Spleen (tissue), 11 donors: ENCODE measurements around the gene TOR4A. TPM values are rescaled to one million over a fixed set of nuclear protein-coding genes. Genes with fewer than 3 reads are reported as not detected.
A peak's percentile ranks its signal among the peaks of the same experiment; 100 is the strongest.

Experiments used
- DNase-seq: peaks from one replicate; pipeline ENCODE4 v3.0.0-alpha.2; 2020
- H3K27ac ChIP-seq, 8 donors: fragments of 200-600 bp; sonication (generic) in 7 of 8; 1 replicate in 4 of 8; 2 replicates in 4 of 8; pipeline versions ENCODE4 v1.5.0 to v1.8.0; 2016 to 2021; ENCODE audit warnings: inconsistent platforms in 4 of 8, mild to moderate bottlenecking in 4 of 8, moderate library complexity in 1 of 8
- H3K27me3 ChIP-seq, 7 donors: fragments of 200-600 bp; sonication (generic) in 6 of 7; replicated peaks in 1 of 7; 1 replicate in 4 of 7; 2 replicates in 3 of 7; pipeline versions ENCODE4 v1.5.0 to v1.8.0; 2016 to 2021; ENCODE audit warnings: inconsistent platforms in 3 of 7, mild to moderate bottlenecking in 1 of 7
- H3K36me3 ChIP-seq, 6 donors: fragments of 200-600 bp; sonication (generic) in 5 of 6; 1 replicate in 4 of 6; 2 replicates in 2 of 6; pipeline versions ENCODE4 v1.5.0 to v1.8.0; 2016 to 2021; ENCODE audit warnings: inconsistent platforms in 2 of 6
- H3K4me1 ChIP-seq, 6 donors: fragments of 200-600 bp; sonication (generic) in 5 of 6; 1 replicate in 3 of 6; 2 replicates in 3 of 6; pipeline versions ENCODE4 v1.5.0 to v1.8.0; 2016 to 2021; ENCODE audit warnings: inconsistent platforms in 3 of 6
- H3K4me3 ChIP-seq, 8 donors: fragments of 200-600 bp; sonication (generic) in 7 of 8; 1 replicate in 4 of 8; 2 replicates in 4 of 8; pipeline versions ENCODE4 v1.5.0 to v1.8.0; 2016 to 2021; ENCODE audit warnings: inconsistent platforms in 4 of 8, mild to moderate bottlenecking in 4 of 8, moderate library complexity in 2 of 8
- H3K9me3 ChIP-seq, 8 donors: fragments of 200-600 bp; sonication (generic) in 7 of 8; 1 replicate in 4 of 8; 2 replicates in 4 of 8; pipeline versions ENCODE4 v1.5.0 to v1.8.0; 2016 to 2021; ENCODE audit warnings: inconsistent platforms in 4 of 8
- POLR2A ChIP-seq, 3 donors: fragments of 450-650 bp; IDR thresholded peaks; one replicate each; pipeline ENCODE4 v1.5.1; 2017; ENCODE audit warnings: antibody characterized with exemption in 3 of 3, mild to moderate bottlenecking in 1 of 3
- POLR2AphosphoS5 ChIP-seq, 3 donors: sonication (generic); formaldehyde crosslinking; IDR thresholded peaks; one replicate each; pipeline ENCODE4 v1.5.1; 2017; ENCODE audit warnings: antibody characterized with exemption in 3 of 3
- WGBS, 5 donors: extraction: QIAGEN DNeasy Blood & Tissue Kit in 3 of 5; methylation state at CpG; one replicate each; pipeline versions ENCODE4 v1.1.5 to v1.1.7; 2013 to 2018; 5-methylcytosine and 5-hydroxymethylcytosine counted together
- intact Hi-C: fragments of 100-400 bp; cut with DNase I; formaldehyde crosslinking; loops from one replicate; pipeline ENCODE4 v1.15.0; 2023; ENCODE audit warnings: low total_unique reads
- polyA plus RNA-seq, 3 donors: library from polyadenylated mRNA; stranded (reverse); fragments of 200-250 nt; gene quantifications; one replicate each; pipeline ENCODE4 v1.2.1, GENCODE V29; 2013
- total RNA-seq, 7 donors: library from RNA; depleted of rRNA in 3 of 7; stranded (reverse); fragments of >200 nt in 3 of 7; fragmentation: NEBNext Ultra II Directional in 4 of 7; extraction: Animal tissue kit (Norgen Biotek cat#: 25700) in 4 of 7; gene quantifications; one replicate each; pipeline versions ENCODE4 v1.1.0 to v1.2.1, GENCODE V29; 2016 to 2021
- TF ChIP-seq, protein P1 (sequence below), 11 experiments: fragments of 200-600 bp in 7 of 11; fragments of 450-650 bp in 4 of 11; sonication (generic) in 4 of 11; IDR thresholded peaks in 8 of 11; conservative IDR thresholded peaks in 3 of 11; 1 replicate in 7 of 11; 2 replicates in 4 of 11; pipeline versions ENCODE4 v1.4.0 to v1.8.0; 2016 to 2021; ENCODE audit warnings: antibody characterized with exemption in 11 of 11, inconsistent platforms in 4 of 11, mild to moderate bottlenecking in 1 of 11
- donor health status: healthy with polysubstance abuse.
- donor health status: DM: no; HTN: no; CAD: no; lungs with moderate emphysema.
- donor health status: DM: no; HTN: no; CAD: no.
- donor health status: Bipolar disorder and iron deficiency.
- donor health status: healthy.
- donor health status: DM: no; HTN: no; CAD: no.
- donor health status: DM: yes; HTN: yes; CAD: no.

The TOR4A gene
- total and polyA plus RNA-seq, 10 donors: 3.2 to 39.9 (median 26.2) TPM

DNA sequence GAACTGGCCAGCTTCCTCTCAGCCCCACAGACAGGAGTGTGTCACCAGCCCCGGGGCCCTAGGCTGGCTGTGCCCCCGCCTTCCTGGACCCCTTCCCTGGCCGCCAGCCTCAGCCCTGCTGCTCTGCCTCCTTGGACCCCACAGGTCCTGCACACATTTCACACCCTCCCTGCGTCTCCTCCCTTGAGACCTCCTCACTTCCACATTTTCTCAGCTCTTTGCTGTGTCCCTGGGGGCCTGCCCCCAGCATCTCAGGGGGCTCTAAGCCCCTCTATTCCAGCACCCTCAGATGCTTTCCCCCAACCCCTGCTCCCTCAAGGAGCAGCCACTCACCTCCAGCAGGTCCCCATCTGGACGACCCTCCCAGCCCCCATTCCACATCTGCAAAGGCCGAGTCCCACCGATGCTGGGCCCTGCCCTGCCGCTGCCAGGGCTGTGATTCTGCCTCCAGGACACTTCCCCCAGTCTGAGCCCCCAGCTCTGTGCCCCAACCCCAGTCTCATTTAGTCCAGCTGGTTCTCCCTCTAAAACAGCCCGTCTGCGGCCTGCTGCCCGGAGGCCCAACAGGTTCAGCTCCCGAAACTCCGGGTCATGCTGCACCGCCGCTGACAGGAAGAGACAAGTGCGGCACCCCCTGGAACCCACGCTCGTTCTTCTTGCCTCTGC, 42.6 kb upstream of the TOR4A start:
- DNase-seq: no peak
- Histone ChIP-seq H3K4me3 (no peak overlapping the region), H3K27me3 (peaks cover 0 to 61% (median 25%) of the 10 kb centered on the region in 7 donors), H3K36me3 (no peaks in the 10 kb centered on the region), H3K9me3 (no peaks in the 10 kb centered on the region), H3K27ac (no peak overlapping the region), H3K4me1 (peaks cover 15 to 60% (median 51%) of the 10 kb centered on the region in 6 donors)
- 65 to 76% (median 68%) methylated on average over 16 to 18 of the region's 18 CpGs for WGBS, 5 donors
- TF ChIP-seq POLR2AphosphoS5 (IDR thresholded peaks at IDR 0.05) (no peak), POLR2A (IDR thresholded peaks at IDR 0.05) (no peak)
- TF ChIP-seq, protein P1, sequence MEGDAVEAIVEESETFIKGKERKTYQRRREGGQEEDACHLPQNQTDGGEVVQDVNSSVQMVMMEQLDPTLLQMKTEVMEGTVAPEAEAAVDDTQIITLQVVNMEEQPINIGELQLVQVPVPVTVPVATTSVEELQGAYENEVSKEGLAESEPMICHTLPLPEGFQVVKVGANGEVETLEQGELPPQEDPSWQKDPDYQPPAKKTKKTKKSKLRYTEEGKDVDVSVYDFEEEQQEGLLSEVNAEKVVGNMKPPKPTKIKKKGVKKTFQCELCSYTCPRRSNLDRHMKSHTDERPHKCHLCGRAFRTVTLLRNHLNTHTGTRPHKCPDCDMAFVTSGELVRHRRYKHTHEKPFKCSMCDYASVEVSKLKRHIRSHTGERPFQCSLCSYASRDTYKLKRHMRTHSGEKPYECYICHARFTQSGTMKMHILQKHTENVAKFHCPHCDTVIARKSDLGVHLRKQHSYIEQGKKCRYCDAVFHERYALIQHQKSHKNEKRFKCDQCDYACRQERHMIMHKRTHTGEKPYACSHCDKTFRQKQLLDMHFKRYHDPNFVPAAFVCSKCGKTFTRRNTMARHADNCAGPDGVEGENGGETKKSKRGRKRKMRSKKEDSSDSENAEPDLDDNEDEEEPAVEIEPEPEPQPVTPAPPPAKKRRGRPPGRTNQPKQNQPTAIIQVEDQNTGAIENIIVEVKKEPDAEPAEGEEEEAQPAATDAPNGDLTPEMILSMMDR (IDR thresholded peaks at IDR 0.05 in 8 of 11, conservative IDR thresholded peaks at IDR 0.05 in 3 of 11): no peak
- intact Hi-C loops: no loop called here

DNA sequence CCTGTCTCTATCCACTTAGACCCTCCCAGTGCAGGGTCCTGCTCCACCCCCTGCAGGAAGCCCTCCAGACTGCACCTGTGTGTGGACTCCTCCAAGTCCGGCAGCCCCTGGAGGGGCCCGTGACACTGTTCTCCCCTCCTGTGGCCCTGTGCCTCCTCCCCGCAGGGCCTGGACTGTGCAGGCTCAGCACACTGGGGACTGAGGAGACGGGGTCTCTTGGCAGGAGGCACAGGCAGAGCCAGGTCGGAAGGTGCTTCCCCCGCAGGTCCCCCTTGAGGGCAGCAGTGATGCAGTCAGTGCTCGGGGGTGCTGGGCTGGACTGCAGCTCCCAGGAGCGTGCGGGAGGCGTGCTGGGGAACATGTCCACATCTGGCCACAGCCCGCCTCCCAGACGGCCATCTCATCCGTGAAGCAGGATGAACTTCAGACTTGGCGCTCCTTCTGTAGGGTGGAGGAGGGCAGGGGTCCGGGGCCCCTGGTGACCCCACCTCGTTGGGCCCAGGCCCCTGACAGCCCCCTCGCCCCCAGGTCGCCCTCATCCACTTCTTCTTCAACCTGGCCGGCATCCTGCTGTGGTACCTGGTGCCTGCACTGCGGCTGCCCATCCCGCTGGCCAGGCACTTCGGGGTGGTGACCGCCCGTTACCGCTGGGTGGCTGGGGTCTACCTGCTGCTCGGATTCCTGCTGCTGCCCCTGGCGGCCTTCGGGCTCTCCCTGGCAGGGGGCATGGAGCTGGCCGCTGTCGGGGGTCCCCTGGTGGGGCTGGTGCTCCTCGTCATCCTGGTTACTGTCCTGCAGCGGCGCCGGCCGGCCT, 41.9 kb upstream of the TOR4A start:
- 64 to 76% (median 71%) methylated on average over 17 to 35 of the region's 35 CpGs for WGBS, 5 donors

DNA sequence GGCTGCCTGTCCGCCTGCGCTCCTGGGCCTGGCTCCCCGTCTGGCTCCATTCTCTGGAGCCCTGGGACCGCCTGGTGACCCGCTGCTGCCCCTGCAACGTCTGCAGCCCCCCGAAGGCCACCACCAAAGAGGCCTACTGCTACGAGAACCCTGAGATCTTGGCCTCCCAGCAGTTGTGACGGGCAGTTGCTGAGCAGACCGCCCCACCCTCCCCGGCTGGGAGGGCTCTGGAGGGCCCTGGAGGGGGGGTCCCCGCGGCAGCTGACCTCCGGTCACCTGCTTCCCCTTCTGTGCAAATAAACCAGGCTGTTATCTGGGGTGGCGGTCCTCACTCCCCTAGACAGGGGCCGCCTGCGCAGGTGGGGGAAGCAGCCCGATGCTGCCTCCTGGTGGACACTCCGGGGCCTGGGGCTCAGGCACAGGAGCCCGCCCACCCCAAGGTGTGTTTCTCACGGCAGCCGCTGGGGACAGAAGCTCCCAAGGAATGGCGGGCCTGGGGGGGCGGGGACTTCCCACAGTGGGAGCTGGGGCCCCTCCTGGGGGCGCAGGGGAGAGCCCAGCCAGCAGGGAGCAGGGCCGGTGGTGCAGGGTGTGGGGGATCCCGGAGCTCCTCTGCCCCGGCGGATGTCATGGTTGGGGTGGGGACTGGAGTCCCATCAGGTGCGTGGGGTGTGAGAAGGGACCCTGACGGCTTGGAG, 41.1 kb upstream of the TOR4A start:
- Histone ChIP-seq H3K27me3 (peaks cover 0 to 46% (median 23%) of the 10 kb centered on the region in 7 donors), H3K4me3 (peak overlapping the region in 4 of 8 donors; percentile 7 to 55 (median 17)), H3K9me3 (no peaks in the 10 kb centered on the region), H3K36me3 (no peaks in the 10 kb centered on the region), H3K4me1 (peaks cover 18 to 67% (median 56%) of the 10 kb centered on the region in 6 donors), H3K27ac (peak overlapping the region in 3 of 8 donors; percentile 49 to 75 (median 58))
- DNase-seq: peak; percentile 97
- intact Hi-C loops: no loop called here
- 8 to 13% (median 9%) methylated on average over 10 to 31 of the region's 31 CpGs for WGBS, 5 donors
- TF ChIP-seq POLR2A (IDR thresholded peaks at IDR 0.05) (no peak), POLR2AphosphoS5 (IDR thresholded peaks at IDR 0.05) (peak; percentile 48 to 80 (median 67))
- TF ChIP-seq, protein P1 (IDR thresholded peaks at IDR 0.05 in 8 of 11, conservative IDR thresholded peaks at IDR 0.05 in 3 of 11): peak; percentile 98 to 100 (median 100)

More for the DNA sequence above, 41.9 kb upstream of the TOR4A start:
- Histone ChIP-seq H3K4me1 (peaks cover 18 to 67% (median 56%) of the 10 kb centered on the region in 6 donors), H3K27me3 (peaks cover 0 to 54% (median 23%) of the 10 kb centered on the region in 7 donors), H3K4me3 (peak overlapping the region in 1 of 8 donors; percentile 55), H3K9me3 (no peaks in the 10 kb centered on the region), H3K27ac (no peak overlapping the region), H3K36me3 (no peaks in the 10 kb centered on the region)
- TF ChIP-seq POLR2AphosphoS5 (IDR thresholded peaks at IDR 0.05) (peak in 1 of 3 donors; percentile 20), POLR2A (IDR thresholded peaks at IDR 0.05) (no peak)
- TF ChIP-seq, protein P1 (IDR thresholded peaks at IDR 0.05 in 8 of 11, conservative IDR thresholded peaks at IDR 0.05 in 3 of 11): no peak
- no peak for DNase-seq
- intact Hi-C loops: no loop called here
